ENCODE data around the gene OR52R1. TPM values are rescaled to one million over a fixed set of nuclear protein-coding genes. Genes with fewer than 3 reads are reported as not detected.

Gene OR52R1
- not detected in 2 replicates for total RNA-seq
- polyA plus RNA-seq = not detected in 2 replicates

DNA sequence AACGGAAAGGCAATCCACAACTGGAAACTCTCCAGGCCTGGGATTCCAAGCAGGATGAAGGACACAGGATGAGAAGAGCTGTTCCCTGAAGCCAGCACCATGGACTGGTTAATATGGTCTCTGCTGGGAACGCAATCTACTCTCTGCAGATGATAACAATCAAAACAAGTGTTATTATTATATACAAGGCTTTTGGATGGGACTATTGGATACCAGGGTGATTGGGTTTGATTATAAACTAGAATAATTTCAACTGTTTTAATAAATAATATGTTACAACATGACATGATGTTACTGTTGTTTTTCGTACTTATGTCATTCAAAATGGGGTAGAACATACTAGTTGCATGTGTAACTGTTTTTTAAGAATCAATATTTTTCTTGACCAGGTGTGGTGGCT lies at the start of gene OR52R1:
TSS of gene OR52R1 (minus strand) at position 101 of the 400 bp plus-strand sequence. CDS start at position 101, 0 bp downstream.
- Histone ChIP-seq H3K4me2 (no peak within 1 kb of the TSS), H4K20me1 (ENCODE audit: insufficient read depth, poor library complexity, severe bottlenecking) (no peaks in the 10 kb centered on the region), H3K9me2 (replicated peaks; ENCODE audit: insufficient read depth) (no peaks in the 10 kb centered on the region), H3K27me3 (no peaks in the 10 kb centered on the region), H2AFZ (no peak within 1 kb of the TSS), H3K4me1 (ENCODE audit: insufficient read depth) (no peaks in the 10 kb centered on the region), H3K79me2 (no peaks in the 10 kb centered on the region), H3K4me3 (no peak within 1 kb of the TSS), H3K27ac (no peak within 1 kb of the TSS), H3K36me3 (replicated peaks; ENCODE audit: insufficient read depth, low read depth) (no peaks in the 10 kb centered on the region), H3K9me3 (ENCODE audit: low read depth) (no peaks in the 10 kb centered on the region)
- no peak for TF ChIP-seq EZH2 (IDR thresholded peaks at IDR 0.05; ENCODE audit: borderline replicate concordance)
- TF ChIP-seq EZH2phosphoT487 (IDR thresholded peaks at IDR 0.05; ENCODE audit: low read depth, severe bottlenecking, unreplicated experiment) = no peak
- TF ChIP-seq, protein P1, sequence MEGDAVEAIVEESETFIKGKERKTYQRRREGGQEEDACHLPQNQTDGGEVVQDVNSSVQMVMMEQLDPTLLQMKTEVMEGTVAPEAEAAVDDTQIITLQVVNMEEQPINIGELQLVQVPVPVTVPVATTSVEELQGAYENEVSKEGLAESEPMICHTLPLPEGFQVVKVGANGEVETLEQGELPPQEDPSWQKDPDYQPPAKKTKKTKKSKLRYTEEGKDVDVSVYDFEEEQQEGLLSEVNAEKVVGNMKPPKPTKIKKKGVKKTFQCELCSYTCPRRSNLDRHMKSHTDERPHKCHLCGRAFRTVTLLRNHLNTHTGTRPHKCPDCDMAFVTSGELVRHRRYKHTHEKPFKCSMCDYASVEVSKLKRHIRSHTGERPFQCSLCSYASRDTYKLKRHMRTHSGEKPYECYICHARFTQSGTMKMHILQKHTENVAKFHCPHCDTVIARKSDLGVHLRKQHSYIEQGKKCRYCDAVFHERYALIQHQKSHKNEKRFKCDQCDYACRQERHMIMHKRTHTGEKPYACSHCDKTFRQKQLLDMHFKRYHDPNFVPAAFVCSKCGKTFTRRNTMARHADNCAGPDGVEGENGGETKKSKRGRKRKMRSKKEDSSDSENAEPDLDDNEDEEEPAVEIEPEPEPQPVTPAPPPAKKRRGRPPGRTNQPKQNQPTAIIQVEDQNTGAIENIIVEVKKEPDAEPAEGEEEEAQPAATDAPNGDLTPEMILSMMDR (IDR thresholded peaks at IDR 0.05; ENCODE audit: poor library complexity) = no peak
- WGBS (ENCODE audit: low lambda C conversion rate, missing lambda C conversion rate) = 88% methylated on average over 3 of the region's 3 CpGs
- no peak for DNase-seq (ENCODE audit: low spot score)

DNA sequence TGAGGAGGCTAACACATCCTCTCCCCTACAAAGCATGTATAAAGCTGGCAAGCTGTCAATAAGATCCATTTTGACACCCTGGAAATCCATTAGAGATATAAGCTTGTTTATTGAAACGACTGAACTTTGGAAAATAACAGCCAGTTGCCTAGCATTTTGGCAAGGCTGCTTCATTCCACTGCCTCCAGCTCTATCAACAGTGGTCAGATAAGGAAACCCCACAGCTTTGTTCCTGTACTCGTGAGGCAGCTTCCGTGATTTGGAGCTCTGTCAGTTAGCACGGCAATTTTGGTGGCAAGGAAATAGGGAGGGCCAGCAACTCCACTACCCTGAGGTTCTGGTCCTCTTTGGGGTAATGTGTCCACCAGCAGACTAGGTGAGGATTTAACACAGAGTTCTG lies 46.9 kb upstream of the OR52R1 start:
- 14% methylated on average over 4 of the region's 4 CpGs for WGBS (ENCODE audit: low lambda C conversion rate, missing lambda C conversion rate)
- Histone ChIP-seq H3K27ac (no peak overlapping the region), H3K4me1 (ENCODE audit: insufficient read depth) (no peaks in the 10 kb centered on the region)

DNA sequence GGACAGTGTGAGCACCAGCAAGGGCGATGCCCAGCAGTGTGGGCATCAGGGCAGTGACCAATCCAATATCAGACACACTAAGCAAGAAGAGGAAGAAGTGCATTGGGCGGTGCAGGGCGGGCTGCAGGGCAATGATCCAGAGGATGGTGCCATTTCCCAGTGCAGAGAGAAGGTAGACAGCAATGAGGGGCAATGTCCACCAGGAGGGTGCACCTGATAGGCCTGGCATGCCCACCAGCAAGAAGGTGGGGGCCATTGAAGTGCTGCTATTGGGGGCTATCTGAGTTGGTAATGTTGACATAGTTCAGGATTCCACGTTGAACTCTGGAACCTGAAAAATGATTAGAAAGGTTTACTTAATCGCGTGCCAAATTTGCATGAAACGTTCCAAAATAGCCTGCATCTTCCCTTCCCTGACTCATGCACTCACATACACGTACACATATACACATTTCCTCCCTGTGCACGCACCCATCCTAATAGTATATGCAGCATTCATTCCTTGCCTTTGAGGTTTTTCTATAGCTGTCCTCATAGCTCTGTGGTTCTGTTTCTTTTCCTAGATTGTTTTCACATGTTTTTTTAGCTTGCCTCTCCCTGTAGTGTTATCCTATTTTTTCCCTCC lies 44.8 kb upstream of the OR52R1 start, which contains the start of gene OR51S1:
TSS of gene OR51S1 (minus strand) at position 301 of the 625 bp plus-strand sequence. CDS start at position 301, 0 bp downstream.
- H3K27me3 ChIP-seq = no peaks in the 10 kb centered on the region
- no peaks in the 10 kb centered on the region for H3K79me2 ChIP-seq
- H3K4me3 ChIP-seq = no peak within 1 kb of the TSS
- TF ChIP-seq EZH2 (IDR thresholded peaks at IDR 0.05; ENCODE audit: borderline replicate concordance) (no peak), EZH2phosphoT487 (IDR thresholded peaks at IDR 0.05; ENCODE audit: low read depth, severe bottlenecking, unreplicated experiment) (no peak)
- TF ChIP-seq, protein P1 (IDR thresholded peaks at IDR 0.05; ENCODE audit: poor library complexity) = no peak
- no peak within 1 kb of the TSS for H3K27ac ChIP-seq
- no peaks in the 10 kb centered on the region for H3K4me1 ChIP-seq (ENCODE audit: insufficient read depth)
- no peak within 1 kb of the TSS for H2AFZ ChIP-seq
- WGBS (ENCODE audit: low lambda C conversion rate, missing lambda C conversion rate) = 69% methylated on average over 9 of the region's 9 CpGs
- no peaks in the 10 kb centered on the region for H4K20me1 ChIP-seq (ENCODE audit: insufficient read depth, poor library complexity, severe bottlenecking)
- no peaks in the 10 kb centered on the region for H3K9me2 ChIP-seq (replicated peaks; ENCODE audit: insufficient read depth)
- no peak within 1 kb of the TSS for H3K4me2 ChIP-seq
- H3K36me3 ChIP-seq (replicated peaks; ENCODE audit: insufficient read depth, low read depth) = no peaks in the 10 kb centered on the region
- DNase-seq (ENCODE audit: low spot score) = no peak
- H3K9me3 ChIP-seq (ENCODE audit: low read depth) = no peaks in the 10 kb centered on the region

More for the DNA sequence above, 46.9 kb upstream of the OR52R1 start:
- TF ChIP-seq, protein P1 (IDR thresholded peaks at IDR 0.05; ENCODE audit: poor library complexity) = no peak
- TF ChIP-seq EZH2phosphoT487 (IDR thresholded peaks at IDR 0.05; ENCODE audit: low read depth, severe bottlenecking, unreplicated experiment) = no peak
- TF ChIP-seq EZH2 (IDR thresholded peaks at IDR 0.05; ENCODE audit: borderline replicate concordance) = no peak
- H3K4me2 ChIP-seq = no peak overlapping the region
- no peak overlapping the region for H2AFZ ChIP-seq
- no peak for DNase-seq (ENCODE audit: low spot score)
- no peaks in the 10 kb centered on the region for H3K36me3 ChIP-seq (replicated peaks; ENCODE audit: insufficient read depth, low read depth)
- H3K79me2 ChIP-seq = no peaks in the 10 kb centered on the region
- no peaks in the 10 kb centered on the region for H4K20me1 ChIP-seq (ENCODE audit: insufficient read depth, poor library complexity, severe bottlenecking)
- H3K9me2 ChIP-seq (replicated peaks; ENCODE audit: insufficient read depth) = no peaks in the 10 kb centered on the region
- no peak overlapping the region for H3K4me3 ChIP-seq
- H3K9me3 ChIP-seq (ENCODE audit: low read depth) = no peaks in the 10 kb centered on the region
- no peaks in the 10 kb centered on the region for H3K27me3 ChIP-seq

All from hepatocyte (in vitro differentiated cells).